GM12801 (cell line): ENCODE measurements around the gene MXRA7.

Source experiments
- TF ChIP-seq, protein P1 (sequence below): IDR thresholded peaks from one replicate; pipeline ENCODE4 v1.5.1; 2011; ENCODE audit warnings: control low read depth; ENCODE audit not compliant: insufficient read length; ENCODE audit errors: extremely low read depth

Gene MXRA7

DNA sequence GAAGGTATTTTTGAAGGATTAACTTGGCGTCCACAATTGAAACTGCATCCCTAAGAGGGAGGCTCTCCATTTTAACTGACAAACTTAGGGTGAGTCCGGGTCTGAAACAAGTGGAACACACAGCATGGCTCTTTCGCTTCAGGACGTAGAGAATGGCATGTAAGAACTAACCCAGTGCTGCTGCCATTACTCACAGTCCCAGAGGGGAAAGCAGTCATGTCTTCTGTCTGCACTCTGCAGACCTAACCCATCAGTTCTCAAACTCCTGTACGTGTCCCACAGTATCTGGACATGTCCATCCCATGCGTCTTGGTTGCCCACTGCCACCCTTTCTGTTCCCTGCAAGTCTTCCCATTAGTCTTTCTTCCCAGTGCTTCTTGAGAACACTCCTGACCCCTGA, 67.8 kb downstream of the MXRA7 start:
- TF ChIP-seq, protein P1, sequence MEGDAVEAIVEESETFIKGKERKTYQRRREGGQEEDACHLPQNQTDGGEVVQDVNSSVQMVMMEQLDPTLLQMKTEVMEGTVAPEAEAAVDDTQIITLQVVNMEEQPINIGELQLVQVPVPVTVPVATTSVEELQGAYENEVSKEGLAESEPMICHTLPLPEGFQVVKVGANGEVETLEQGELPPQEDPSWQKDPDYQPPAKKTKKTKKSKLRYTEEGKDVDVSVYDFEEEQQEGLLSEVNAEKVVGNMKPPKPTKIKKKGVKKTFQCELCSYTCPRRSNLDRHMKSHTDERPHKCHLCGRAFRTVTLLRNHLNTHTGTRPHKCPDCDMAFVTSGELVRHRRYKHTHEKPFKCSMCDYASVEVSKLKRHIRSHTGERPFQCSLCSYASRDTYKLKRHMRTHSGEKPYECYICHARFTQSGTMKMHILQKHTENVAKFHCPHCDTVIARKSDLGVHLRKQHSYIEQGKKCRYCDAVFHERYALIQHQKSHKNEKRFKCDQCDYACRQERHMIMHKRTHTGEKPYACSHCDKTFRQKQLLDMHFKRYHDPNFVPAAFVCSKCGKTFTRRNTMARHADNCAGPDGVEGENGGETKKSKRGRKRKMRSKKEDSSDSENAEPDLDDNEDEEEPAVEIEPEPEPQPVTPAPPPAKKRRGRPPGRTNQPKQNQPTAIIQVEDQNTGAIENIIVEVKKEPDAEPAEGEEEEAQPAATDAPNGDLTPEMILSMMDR = no peak

DNA sequence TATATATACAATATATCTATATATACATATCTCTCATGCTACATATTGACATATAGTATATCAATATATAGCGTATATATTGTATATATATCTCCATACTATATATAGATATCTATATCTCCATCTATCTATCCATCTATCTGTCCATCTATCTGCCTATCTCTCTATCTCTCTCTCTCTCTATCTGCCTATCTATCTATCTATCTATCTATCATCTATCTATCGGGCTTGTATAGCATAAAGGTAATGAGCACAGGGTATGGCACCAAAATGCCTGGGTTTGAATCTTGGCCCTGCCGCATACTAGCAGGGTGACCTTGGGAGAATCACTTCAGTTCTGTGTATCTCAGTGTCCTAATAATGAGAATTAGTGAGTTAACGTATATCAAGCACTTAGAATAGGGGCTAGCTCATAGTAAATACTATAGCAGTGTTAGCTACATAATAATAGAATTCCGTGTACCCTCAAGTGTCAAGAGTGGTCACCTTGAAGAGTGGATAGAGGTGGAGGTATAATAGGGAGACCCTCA, 68.7 kb downstream of the MXRA7 start:
- TF ChIP-seq, protein P1 = no peak

DNA sequence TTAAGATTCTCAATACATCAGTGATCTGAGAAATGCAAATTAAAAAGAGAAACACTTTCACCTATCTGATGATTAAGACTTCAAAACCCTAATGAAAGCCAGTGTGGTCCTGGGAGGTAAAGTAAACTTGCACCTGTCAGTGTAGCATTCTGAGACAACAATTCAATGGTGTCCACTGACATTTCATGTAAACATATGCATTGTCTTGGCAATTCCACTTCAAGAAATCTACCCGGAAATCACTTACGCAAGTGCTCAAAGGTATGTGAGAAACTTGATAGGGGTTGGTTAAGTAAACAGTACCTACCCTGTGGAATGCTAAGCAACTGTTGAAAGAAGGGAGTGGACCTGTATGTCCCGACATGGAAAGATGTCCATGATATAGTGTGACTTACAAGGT, 69.3 kb downstream of the MXRA7 start:
- TF ChIP-seq, protein P1 = no peak

DNA sequence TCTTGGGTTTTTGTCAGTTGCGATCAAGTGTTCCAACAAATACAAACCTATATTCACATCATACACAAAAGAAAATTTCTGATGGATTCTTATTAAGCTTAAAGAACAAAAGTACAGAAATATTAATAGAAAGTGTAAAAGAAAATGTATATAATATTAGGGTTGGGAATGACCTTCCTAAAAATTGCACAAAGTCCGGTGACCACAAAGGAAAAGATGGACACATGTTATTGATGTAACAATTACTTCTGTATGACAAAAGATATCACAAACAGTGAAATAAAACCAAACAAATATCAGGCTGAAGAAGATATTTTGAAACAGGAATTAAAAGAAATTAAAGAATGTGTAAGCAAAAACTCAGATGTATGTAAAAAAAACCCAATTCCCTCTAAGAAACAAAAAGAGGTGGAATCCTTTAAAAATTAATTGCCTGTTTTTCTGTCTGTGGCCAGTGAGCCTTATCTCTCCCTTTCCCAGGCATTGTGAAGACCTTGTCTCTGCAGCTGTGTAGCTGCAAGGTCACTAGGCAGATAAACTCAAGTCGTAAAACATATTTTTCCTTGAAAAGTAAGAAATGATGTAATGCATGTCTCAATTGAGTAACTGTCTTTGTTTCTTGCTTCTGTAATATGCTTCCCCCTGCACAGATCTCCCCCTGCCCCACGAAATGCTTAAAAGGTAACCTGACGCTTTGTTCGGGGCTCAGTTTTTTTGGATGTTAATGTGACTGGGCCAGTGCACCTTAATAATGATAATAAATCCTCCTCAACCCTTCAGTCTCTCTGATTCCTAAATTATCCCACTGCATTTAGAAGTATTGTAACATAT, 70.0 kb downstream of the MXRA7 start:
- TF ChIP-seq, protein P1 = no peak

DNA sequence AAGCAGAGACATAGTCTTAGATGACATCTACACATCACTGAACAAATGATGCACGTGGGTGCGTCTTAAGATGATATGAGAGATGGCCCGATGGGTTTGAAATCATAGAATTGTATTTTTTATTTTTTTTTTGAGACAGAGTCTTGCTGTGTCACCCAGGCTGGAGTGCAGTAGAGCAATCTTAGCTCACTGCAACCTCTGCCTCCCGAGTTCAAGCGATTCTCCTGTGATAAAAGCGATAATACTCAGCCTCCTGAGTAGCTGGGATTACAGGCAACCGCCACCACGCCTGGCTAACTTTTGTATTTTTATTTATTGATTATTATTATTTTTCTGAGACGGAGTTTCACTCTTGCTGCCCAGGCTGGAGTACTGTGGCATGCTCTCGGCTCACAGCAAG, 72.5 kb downstream of the MXRA7 start:
- TF ChIP-seq, protein P1 = no peak

DNA sequence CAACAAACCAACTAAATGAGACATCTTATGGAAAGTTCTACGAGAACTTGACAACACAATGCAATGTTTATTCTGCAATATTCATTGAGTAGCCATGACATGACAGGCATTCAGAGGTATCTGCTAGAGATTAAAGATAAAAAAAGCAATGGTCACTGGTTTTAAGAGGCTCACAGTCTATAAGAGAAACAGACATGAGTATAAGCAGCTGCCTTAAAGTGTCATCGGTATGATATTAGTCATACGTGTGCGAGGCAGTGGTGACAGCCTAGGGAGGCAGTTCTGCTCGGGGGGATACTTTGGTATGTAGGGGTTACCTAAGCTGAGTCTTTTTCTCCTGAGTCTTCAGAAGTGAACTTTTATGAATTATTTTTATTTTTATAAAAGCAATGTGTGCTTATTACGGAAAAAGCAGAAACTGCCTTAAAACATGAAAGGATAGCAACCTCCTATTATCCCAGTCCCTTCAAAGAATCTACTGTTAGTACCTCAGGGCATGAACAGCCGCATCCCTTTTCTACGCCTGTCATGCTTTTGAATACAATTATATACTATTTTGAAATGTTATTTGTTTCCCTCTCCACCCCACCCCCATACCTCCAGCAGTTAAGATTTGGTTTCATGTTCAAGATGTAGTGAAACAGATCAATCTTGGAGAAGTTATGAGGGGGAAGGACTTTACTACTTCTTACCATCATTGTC, 75.0 kb downstream of the MXRA7 start:
- TF ChIP-seq, protein P1 = no peak

DNA sequence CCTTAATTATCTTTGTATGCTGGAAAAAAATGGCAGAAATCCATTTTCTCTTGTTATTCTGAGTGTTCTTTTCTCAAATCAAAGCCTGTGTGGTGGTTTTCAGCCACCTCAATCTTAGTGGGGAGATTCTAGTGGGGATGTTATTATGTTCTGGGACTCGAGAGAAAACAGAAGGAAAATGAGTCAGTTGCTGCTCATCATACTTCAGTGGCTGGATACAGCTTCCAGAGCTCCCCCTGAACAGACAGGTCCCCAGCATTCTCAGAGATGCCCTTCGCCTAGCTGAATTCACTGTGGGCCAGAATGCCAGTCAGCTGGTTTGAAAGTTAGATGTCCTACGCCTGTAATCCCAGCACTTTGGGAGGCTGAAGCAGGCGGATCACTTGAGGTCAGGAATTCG, 75.7 kb downstream of the MXRA7 start:
- TF ChIP-seq, protein P1 = no peak
